K562 (cell line): ENCODE measurements around the gene CPTP. TPM values are rescaled to one million over a fixed set of nuclear protein-coding genes. Genes with fewer than 3 reads are reported as not detected.

Experiments used
- ELK3 ChIP-seq: fragments of 450-650 bp; formaldehyde crosslinking; IDR thresholded peaks from 2 replicates; pipeline ENCODE4 v1.4.0; 2020; ENCODE audit warnings: mild to moderate bottlenecking
- ERF ChIP-seq: fragments of 450-650 bp; formaldehyde crosslinking; IDR thresholded peaks from 2 replicates; pipeline ENCODE4 v1.4.0; 2020; ENCODE audit warnings: mild to moderate bottlenecking, mixed read lengths
- KDM5B ChIP-seq: fragments of 200-600 bp; sonication (generic); IDR thresholded peaks from 2 replicates; pipeline ENCODE4 v1.6.1; 2012; ENCODE audit warnings: low read depth, mild to moderate bottlenecking, moderate library complexity, low read length, control low read depth, inconsistent platforms; ENCODE audit not compliant: insufficient replicate concordance
- L3MBTL2 ChIP-seq: fragments of 450-650 bp; IDR thresholded peaks from 2 replicates; pipeline ENCODE4 v1.6.1; 2016; ENCODE audit warnings: mild to moderate bottlenecking, moderate library complexity
- MAZ ChIP-seq, 2 experiments: fragments of 450-650 bp in 1 of 2; sonication (generic) in 1 of 2; formaldehyde crosslinking; IDR thresholded peaks in 1 of 2; conservative IDR thresholded peaks in 1 of 2; 2 replicates each; pipeline versions ENCODE4 v1.4.0 to v1.5.0; 2020; ENCODE audit warnings: mild to moderate bottlenecking in 1 of 2, missing genetic modification reagents in 1 of 2
- NR2F6 ChIP-seq: fragments of 450-650 bp; formaldehyde crosslinking; IDR thresholded peaks from 2 replicates; pipeline ENCODE4 v1.4.0; 2020; ENCODE audit warnings: mild to moderate bottlenecking
- PRPF4 ChIP-seq: fragments of 200-400 bp; formaldehyde crosslinking; IDR thresholded peaks from one replicate; pipeline ENCODE4 v1.6.1; 2017; ENCODE audit warnings: low read length, low read depth, mild to moderate bottlenecking; ENCODE audit not compliant: insufficient read depth, poor library complexity, severe bottlenecking
- SMARCA4 ChIP-seq: fragments of 450-650 bp; IDR thresholded peaks from 2 replicates; pipeline ENCODE4 v1.6.1; 2016
- SRSF1 ChIP-seq: fragments of 200-400 bp; formaldehyde crosslinking; IDR thresholded peaks from 2 replicates; pipeline ENCODE4 v1.6.1; 2017; ENCODE audit warnings: mild to moderate bottlenecking, low read depth, low read length, moderate library complexity
- TAF7 ChIP-seq: fragments of 450-650 bp; IDR thresholded peaks from 2 replicates; pipeline ENCODE4 v1.6.1; 2016; ENCODE audit warnings: missing genetic modification characterization, missing compliant biosample characterization
- TEAD1 ChIP-seq, 2 experiments: fragments of 450-650 bp in 1 of 2; sonication (generic) in 1 of 2; formaldehyde crosslinking; IDR thresholded peaks; 2 replicates each; pipeline versions ENCODE4 v1.4.0 to v1.8.0; 2020 to 2022; ENCODE audit warnings: mild to moderate bottlenecking in 2 of 2, missing genetic modification reagents in 1 of 2
- ZNF57 ChIP-seq: fragments of 450-650 bp; formaldehyde crosslinking; IDR thresholded peaks from 2 replicates; pipeline ENCODE4 v1.4.0; 2020; ENCODE audit warnings: mild to moderate bottlenecking, moderate library complexity
- ZNF75A ChIP-seq: fragments of 450-650 bp; formaldehyde crosslinking; IDR thresholded peaks from 2 replicates; pipeline ENCODE4 v1.4.0; 2020; ENCODE audit warnings: mild to moderate bottlenecking
- polyA plus RNA-seq, 8 experiments: library from polyadenylated mRNA; depleted of rRNA in 4 of 8; stranded (reverse) in 5 of 8; unstranded in 3 of 8; fragments of >200 nt; fragmentation: Nextera tagmentation in 2 of 8; fragmentation: Illumina TruSeq in 1 of 8; extraction: Ambion mirVana in 2 of 8; extraction: Trizol in 1 of 8; gene quantifications; 2 replicates each; pipeline versions ENCODE4 v1.2.1 to v1.2.3, GENCODE V29; 2011 to 2014; ENCODE audit warnings: inconsistent platforms in 1 of 8, missing spikeins in 1 of 8
- total RNA-seq, 7 experiments: library from RNA; depleted of rRNA in 6 of 7; stranded (reverse); fragments of >200 nt in 6 of 7; fragmentation: Illumina TruSeq in 2 of 7; extraction: Trizol in 2 of 7; gene quantifications; 2 replicates each; pipeline versions ENCODE4 v1.2.1 to v1.2.3, GENCODE V29; 2011 to 2021; ENCODE audit warnings: low replicate concordance in 1 of 7
- TF ChIP-seq, protein P1 (sequence below), 2 experiments: fragments of 450-650 bp; formaldehyde crosslinking in 1 of 2; IDR thresholded peaks; 2 replicates each; pipeline versions ENCODE4 v1.4.0 to v1.6.1; 2014 to 2020; ENCODE audit warnings: mild to moderate bottlenecking in 2 of 2, borderline replicate concordance in 1 of 2, low read depth in 1 of 2
- TF ChIP-seq, protein P2 (sequence below): IDR thresholded peaks from 2 replicates; pipeline ENCODE4 v1.6.1; 2011; ENCODE audit warnings: borderline replicate concordance, low read depth, mild to moderate bottlenecking, moderate library complexity, low read length; ENCODE audit not compliant: insufficient read depth, poor library complexity, severe bottlenecking

Gene CPTP
- total and polyA plus RNA-seq, 9 of the 15 experiments (the other 6 are each of a cell fraction or from before 2014, with no cell fraction given) = 0.11 to 25.8 (median 3.5) TPM

DNA sequence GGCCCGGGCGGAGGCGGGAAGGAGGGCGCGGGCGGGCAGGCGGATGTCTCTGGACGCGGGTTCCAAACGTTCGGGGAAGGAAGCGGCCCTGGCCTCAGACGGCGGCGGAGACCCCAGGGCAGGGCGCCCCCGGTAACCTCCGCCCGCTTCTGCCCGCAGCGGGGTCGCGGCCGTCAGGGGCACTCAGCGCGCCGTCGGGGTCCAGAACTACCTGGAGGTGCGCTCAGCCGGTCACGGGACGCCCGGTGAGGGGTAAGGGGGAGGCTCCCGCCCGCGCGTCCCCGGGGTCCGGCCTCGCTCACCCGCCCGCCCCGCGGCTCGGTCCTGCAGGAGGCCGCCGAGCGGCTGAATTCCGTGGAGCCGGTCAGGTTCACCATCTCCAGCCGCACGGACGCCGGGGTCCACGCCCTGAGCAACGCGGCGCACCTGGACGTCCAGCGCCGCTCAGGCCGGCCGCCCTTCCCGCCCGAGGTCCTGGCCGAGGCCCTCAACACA, 15.8 kb upstream of the CPTP start (continued):
- TF ChIP-seq, protein P1, sequence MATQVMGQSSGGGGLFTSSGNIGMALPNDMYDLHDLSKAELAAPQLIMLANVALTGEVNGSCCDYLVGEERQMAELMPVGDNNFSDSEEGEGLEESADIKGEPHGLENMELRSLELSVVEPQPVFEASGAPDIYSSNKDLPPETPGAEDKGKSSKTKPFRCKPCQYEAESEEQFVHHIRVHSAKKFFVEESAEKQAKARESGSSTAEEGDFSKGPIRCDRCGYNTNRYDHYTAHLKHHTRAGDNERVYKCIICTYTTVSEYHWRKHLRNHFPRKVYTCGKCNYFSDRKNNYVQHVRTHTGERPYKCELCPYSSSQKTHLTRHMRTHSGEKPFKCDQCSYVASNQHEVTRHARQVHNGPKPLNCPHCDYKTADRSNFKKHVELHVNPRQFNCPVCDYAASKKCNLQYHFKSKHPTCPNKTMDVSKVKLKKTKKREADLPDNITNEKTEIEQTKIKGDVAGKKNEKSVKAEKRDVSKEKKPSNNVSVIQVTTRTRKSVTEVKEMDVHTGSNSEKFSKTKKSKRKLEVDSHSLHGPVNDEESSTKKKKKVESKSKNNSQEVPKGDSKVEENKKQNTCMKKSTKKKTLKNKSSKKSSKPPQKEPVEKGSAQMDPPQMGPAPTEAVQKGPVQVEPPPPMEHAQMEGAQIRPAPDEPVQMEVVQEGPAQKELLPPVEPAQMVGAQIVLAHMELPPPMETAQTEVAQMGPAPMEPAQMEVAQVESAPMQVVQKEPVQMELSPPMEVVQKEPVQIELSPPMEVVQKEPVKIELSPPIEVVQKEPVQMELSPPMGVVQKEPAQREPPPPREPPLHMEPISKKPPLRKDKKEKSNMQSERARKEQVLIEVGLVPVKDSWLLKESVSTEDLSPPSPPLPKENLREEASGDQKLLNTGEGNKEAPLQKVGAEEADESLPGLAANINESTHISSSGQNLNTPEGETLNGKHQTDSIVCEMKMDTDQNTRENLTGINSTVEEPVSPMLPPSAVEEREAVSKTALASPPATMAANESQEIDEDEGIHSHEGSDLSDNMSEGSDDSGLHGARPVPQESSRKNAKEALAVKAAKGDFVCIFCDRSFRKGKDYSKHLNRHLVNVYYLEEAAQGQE (IDR thresholded peaks at IDR 0.05; ENCODE audit: borderline replicate concordance) = no peak
- TF ChIP-seq, protein P1 (CRISPR knock-in tag; IDR thresholded peaks at IDR 0.05; ENCODE audit: low read depth) = peak; percentile 66
- TF ChIP-seq ZNF57 = no peak
- no peak for TF ChIP-seq ZNF75A (CRISPR knock-in tag)
- TF ChIP-seq TEAD1 (CRISPR knock-in tag; IDR thresholded peaks at IDR 0.05) = peak in 1 of 2 experiments; percentile 9; a peak in 1 of 4 replicates
- TF ChIP-seq L3MBTL2 = no peak; the same call in 1 of the 2 replicates
- no peak for TF ChIP-seq SRSF1
- TF ChIP-seq MAZ (CRISPR knock-in tag; conservative IDR thresholded peaks at IDR 0.05 in 1 of 2, IDR thresholded peaks at IDR 0.05 in 1 of 2) = no peak
- no peak for TF ChIP-seq SMARCA4
- 0 out of 2 replicates have a peak, but pooled peaks have one; percentile 18 for TF ChIP-seq ERF (CRISPR knock-in tag)
- peak; percentile 6 for TF ChIP-seq PRPF4
- TF ChIP-seq TAF7 (tag) = no peak
- TF ChIP-seq, protein P2, sequence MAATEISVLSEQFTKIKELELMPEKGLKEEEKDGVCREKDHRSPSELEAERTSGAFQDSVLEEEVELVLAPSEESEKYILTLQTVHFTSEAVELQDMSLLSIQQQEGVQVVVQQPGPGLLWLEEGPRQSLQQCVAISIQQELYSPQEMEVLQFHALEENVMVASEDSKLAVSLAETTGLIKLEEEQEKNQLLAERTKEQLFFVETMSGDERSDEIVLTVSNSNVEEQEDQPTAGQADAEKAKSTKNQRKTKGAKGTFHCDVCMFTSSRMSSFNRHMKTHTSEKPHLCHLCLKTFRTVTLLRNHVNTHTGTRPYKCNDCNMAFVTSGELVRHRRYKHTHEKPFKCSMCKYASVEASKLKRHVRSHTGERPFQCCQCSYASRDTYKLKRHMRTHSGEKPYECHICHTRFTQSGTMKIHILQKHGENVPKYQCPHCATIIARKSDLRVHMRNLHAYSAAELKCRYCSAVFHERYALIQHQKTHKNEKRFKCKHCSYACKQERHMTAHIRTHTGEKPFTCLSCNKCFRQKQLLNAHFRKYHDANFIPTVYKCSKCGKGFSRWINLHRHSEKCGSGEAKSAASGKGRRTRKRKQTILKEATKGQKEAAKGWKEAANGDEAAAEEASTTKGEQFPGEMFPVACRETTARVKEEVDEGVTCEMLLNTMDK = no peak
- no peak for TF ChIP-seq ELK3 (CRISPR knock-in tag)
- no peak for TF ChIP-seq KDM5B
- no peak for TF ChIP-seq NR2F6 (CRISPR knock-in tag)
